NCI-H524 treated with DMSO at 0.1 percent for 48 hours (cell line): ENCODE results near the gene NOS1AP.

ENCODE experiments used
- DNase-seq: peaks from one replicate; lab custom pipeline; 2025; lab: John Stamatoyannopoulos, UW

NOS1AP gene

DNA sequence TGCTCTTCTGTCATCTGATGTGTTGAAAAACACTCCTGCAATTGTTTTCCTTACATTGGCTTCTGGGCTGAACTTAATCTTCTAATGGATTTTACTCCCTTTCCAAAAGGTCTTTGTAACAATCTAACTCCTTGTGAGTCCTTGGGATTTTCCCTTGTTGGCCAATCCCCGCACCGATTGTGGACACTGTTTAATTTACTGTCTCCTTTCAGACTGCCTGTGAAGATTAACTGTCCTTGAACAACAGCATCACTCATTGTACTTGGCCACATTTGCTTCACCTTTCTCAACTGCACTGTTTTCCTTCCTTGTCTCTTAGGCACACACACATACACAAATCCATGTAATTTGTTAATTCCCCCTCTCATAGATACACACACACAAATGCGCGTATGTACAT lies 186.8 kb downstream of the NOS1AP start:
- DNase-seq = no peak

DNA sequence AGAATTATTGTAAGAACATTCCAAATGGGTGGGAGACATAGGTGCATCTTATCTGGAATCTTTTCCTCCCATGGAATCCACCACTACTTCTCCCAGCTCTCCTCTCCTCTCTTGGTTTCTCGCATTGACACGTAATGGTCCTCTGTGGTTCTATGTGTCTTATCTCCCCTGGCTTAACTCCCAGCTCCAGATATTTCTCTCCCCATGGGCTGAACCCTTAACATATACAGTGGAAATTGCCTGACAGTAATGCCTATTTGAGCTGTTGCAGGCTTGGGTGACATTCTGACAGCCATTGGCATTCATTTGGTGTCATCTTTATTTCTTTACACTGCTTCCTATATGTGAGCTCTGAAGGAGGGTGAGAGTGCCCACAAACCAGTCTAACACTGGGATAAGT lies 188.9 kb downstream of the NOS1AP start:
- no peak for DNase-seq

GRCh38 chr1:162259894-162260455 lies 190.5 kb downstream of the NOS1AP start:
- no peak for DNase-seq

DNA sequence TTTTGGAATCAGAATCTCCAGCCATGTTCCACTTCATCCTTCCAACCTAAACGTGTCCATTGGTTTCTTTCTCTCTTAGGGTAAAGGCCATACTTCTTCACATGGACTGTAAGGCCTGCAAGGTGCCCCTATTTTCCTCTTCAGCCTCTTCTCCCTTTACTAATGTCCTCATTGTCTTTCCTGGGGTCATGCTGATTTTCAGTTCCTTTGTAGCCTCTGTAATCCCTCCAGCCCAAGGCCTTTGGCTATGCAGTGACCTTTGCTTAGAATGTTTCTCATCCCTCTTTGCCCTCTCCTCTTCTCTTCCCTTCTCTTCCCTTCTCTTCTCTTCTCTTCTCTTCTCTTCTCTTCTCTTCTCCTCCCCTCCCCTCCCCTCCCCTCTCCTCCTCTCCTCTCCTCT lies 194.6 kb downstream of the NOS1AP start:
- no peak for DNase-seq

GRCh38 chr1:162265983-162266382 lies 196.5 kb downstream of the NOS1AP start:
- DNase-seq = no peak

DNA sequence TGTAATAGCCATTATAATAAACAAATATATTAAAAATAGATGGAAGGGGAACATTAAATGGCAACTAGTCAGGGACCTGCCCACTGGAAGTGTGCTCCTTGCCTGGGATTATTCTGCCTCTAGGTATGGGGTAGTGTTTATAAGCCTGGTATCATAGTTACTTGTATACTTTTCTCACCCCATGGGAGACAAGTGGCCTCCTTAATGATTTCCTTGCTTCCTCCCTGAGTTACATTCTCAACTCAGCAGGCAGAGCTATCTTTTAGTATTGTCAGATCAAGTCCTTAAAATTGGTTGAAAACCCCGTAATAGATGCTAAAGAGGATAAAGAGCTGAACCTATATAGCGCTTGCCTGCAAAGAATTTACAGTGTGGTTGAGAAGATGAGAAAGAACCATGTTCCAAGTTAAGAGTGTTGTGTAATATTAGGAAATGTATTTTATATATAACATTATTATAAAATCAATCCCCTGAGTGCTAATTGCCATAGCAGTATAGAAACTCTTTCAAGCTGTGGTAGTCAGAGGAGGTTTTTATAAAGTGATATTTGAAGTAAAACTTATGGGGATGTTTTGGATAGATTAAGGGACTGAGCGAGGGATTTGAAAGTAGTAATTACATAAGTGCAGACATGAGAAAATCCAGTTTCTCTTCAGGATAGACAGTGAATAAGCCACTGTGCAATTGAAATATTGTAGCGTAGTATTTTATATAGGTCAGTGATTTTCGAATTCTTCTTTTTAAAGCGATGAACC lies 200.7 kb downstream of the NOS1AP start:
- no peak for DNase-seq

DNA sequence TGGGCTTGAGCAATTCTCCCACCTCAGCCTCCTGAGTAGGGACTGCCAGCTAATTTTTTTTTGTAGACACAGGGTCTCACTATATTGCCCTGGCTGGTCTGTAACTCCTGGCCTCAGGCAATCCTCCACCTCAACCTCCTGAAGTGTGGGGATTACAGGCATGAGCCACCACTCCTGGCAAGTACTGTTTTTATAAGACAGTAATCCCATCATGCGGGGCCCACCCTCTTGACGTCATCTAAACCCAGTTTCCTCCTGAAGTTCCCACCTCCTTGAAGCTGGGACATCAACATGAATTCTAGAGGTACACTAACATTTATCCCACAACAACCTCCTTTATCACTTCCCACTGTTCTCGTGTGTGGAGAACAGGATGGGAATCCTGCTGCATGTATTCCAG lies 202.5 kb downstream of the NOS1AP start:
- DNase-seq = no peak

DNA sequence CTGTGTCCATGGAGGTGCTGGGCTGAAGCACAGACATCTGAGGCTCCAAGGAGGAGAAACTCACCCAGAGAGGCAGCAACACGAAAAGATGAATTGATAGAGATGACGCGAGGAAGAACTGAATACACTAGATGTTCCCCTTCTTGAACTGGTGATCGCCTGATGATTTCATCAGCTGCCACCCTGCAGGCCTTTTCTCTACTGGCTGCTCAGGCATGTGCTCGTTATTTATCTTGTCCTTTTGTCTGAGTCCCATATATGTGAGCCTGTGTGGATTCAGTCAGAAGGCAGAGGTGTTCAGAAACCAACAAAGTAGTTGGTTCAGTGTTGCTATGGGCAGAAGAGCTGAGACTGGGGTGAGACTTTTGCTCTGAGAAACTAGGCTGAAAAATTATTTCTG lies 202.9 kb downstream of the NOS1AP start:
- no peak for DNase-seq

GRCh38 chr1:162275622-162276175 lies 206.2 kb downstream of the NOS1AP start:
- no peak for DNase-seq

- no peak for DNase-seq
These were observed 207.0 kb downstream of the NOS1AP start for GRCh38 chr1:162276493-162276892.

GRCh38 chr1:162279136-162279498 lies 209.6 kb downstream of the NOS1AP start:
- DNase-seq = no peak

DNA sequence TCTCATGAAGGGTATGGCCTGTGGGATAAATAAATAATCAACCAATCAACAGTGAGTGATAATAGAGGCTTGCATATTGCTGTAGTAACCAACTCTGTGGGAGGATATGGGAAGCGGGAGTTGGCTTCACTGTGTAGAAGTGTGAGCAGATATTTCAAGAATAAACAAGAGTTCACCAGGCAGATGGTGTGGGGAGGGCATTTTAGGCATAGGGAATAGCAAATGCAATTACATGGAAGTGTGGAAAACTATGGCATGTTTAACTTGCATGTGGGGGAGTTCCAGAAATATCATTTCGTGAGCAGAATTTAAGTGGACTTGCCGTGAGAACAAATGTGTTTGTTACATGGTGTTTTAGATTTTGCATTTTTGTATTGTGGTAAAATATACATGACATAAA lies 211.9 kb downstream of the NOS1AP start:
- DNase-seq = no peak

GRCh38 chr1:162283657-162284056 lies 214.2 kb downstream of the NOS1AP start:
- DNase-seq = no peak

GRCh38 chr1:162284206-162284955 lies 214.9 kb downstream of the NOS1AP start:
- no peak for DNase-seq

DNA sequence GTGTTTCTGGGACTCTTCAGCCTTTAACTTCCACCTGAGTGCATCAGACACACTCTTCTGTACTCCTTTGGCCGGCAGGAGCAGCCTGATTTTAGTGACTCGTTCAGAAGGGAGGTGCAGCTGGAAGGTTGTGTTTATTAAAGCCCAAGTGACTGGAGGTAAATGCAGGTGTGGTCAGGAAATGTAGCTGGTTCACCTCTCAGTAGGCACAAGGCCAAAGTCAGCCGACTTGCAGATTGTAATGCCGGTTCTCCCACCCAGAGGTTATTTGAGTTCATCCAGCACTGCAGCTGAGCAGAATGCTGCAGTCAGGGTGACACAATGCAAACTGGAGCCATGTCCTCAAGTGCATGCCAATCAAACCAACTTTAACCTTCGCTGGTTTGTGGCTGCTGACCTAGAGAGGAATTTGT lies 215.7 kb downstream of the NOS1AP start:
- DNase-seq = no peak

GRCh38 chr1:162291000-162291399 lies 221.5 kb downstream of the NOS1AP start:
- DNase-seq = no peak

GRCh38 chr1:162292422-162292849 lies 222.9 kb downstream of the NOS1AP start:
- DNase-seq = no peak

GRCh38 chr1:162293073-162293692 lies 223.7 kb downstream of the NOS1AP start:
- DNase-seq = no peak

DNA sequence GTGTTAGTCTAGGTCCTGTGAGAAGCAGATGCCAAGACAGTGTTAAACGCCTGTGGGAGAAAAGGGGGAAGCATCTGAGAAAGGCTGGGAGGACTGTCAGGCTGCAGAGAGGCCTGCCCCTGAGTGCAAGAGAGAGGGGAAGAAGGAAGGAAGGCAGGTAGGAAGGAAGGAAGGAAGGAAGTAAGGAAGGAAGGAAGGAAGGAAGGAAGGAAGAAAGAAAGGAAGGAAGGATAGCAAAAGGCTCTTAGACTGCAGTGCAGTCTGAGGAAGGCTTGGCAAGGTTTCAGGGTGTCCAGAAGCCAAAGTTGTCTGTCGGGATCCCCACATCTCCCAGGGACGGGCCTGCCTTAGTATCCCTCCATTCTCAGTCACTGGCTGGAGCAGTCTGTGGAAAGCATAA lies 224.5 kb downstream of the NOS1AP start:
- DNase-seq = no peak

DNA sequence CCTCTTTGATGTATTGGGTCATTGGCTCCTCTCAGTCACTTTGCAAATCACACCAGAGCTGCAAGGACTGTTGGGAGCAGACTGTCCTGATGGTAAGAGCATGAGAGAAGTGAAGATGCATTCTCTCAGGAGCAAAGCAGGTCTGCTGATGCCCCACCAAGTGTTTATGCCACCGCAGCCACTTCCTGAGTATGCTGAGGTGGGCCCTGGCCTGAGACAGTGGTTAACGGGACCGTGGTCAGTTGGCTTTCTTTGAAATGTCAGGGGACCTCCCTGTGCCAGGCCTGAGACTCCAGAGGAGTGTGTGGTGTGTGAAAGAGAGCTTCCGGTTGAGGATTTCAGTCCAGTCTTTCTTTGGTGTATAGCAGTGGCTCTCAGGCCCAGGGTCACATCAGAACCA lies 227.7 kb downstream of the NOS1AP start:
- DNase-seq = no peak

DNA sequence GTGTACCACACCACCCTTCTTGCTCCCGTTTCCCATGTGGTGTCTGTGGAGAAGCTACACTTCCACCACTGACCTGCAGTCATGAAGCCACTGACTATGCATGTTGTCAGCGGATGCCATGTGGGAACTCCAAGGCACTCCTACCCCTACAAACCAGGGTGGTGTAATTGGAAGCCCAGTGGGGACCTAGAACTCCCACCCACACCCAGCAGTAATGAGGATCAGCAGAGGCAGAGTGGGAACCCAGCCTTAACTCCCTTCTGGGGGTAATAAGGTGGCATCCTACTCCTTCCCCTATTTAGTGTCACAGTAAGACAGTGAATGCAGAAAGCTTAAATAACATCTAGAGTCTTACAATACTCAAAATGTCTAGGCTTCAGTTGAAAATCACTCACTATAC lies 228.8 kb downstream of the NOS1AP start:
- no peak for DNase-seq

- no peak for DNase-seq
These were observed 229.5 kb downstream of the NOS1AP start for GRCh38 chr1:162299018-162299417.
